HG03159 (cell line): ENCODE data around the gene LRFN2.

ENCODE experiments used
- ATAC-seq: cut with Tn5 transposase; IDR thresholded peaks from one replicate; pipeline ENCODE4 v1.9.1; 2021; ENCODE audit warnings: mild to moderate bottlenecking, moderate library complexity; ENCODE audit not compliant: unreplicated experiment

The LRFN2 gene

GRCh38 chr6:40353197-40353966, 233.8 kb downstream of the LRFN2 start:
- no peak for ATAC-seq

GRCh38 chr6:40352527-40353170, 234.5 kb downstream of the LRFN2 start:
- no peak for ATAC-seq

- ATAC-seq: no peak
Measured at GRCh38 chr6:40352006-40352405, 235.2 kb downstream of the LRFN2 start.

GRCh38 chr6:40350747-40351217, 236.4 kb downstream of the LRFN2 start:
- ATAC-seq: no peak

- ATAC-seq: no peak
Measured at GRCh38 chr6:40349901-40350746, 237.0 kb downstream of the LRFN2 start.

- no peak for ATAC-seq
Measured at GRCh38 chr6:40349123-40349900, 237.9 kb downstream of the LRFN2 start.

- no peak for ATAC-seq
Measured at GRCh38 chr6:40348591-40348990, 238.6 kb downstream of the LRFN2 start.

GRCh38 chr6:40347571-40348011, 239.6 kb downstream of the LRFN2 start:
- ATAC-seq: no peak

- ATAC-seq: no peak
Measured at GRCh38 chr6:40346246-40346645, 240.9 kb downstream of the LRFN2 start.

- ATAC-seq: no peak
Measured at GRCh38 chr6:40344566-40345167, 242.5 kb downstream of the LRFN2 start.

GRCh38 chr6:40343877-40344565, 243.1 kb downstream of the LRFN2 start:
- no peak for ATAC-seq

GRCh38 chr6:40343318-40343876, 243.8 kb downstream of the LRFN2 start:
- ATAC-seq: no peak

- ATAC-seq: no peak
Measured at GRCh38 chr6:40342723-40343122, 244.4 kb downstream of the LRFN2 start.

- ATAC-seq: no peak
Measured at GRCh38 chr6:40341726-40342125, 245.4 kb downstream of the LRFN2 start.
